ENCODE measurements around the gene EMILIN2. TPM values are rescaled to one million over a fixed set of nuclear protein-coding genes. Genes with fewer than 3 reads are reported as not detected.
"Not testable (repeated sequence)": the region's sequence is repeated elsewhere in the genome, so short reads cannot be mapped to it uniquely, and the experiment has no call there.

The EMILIN2 gene
- total RNA-seq, 4 donors from 2014 or later: 10.8 to 24.2 (median 16.7) TPM

- TF ChIP-seq CTCF (IDR thresholded peaks at IDR 0.05) (no peak), POLR2A (IDR thresholded peaks at IDR 0.05; ENCODE audit: low read depth) (no peak), EP300 (IDR thresholded peaks at IDR 0.05) (no peak), POLR2AphosphoS5 (IDR thresholded peaks at IDR 0.05) (no peak)
- Histone ChIP-seq H3K4me3 (no peak overlapping the region), H3K4me1 (peaks cover 22 to 56% (median 31%) of the 10 kb centered on the region in 4 donors), H3K27ac (replicated peaks in 1 of 4) (no peak overlapping the region), H3K9me3 (no peaks in the 10 kb centered on the region), H3K27me3 (peaks cover 0 to 30% (median 15%) of the 10 kb centered on the region in 4 donors), H3K36me3 (no peaks in the 10 kb centered on the region)
- intact Hi-C loops (cut with DNase I): no loop called here
- DNase-seq (ENCODE audit: extremely low spot score): no peak
- WGBS: 86% methylated on average over 8 of the region's 8 CpGs
Observed at GRCh38 chr18:2851771-2852170, 5.0 kb downstream of the EMILIN2 start.

GRCh38 chr18:2852460-2852859 is 5.7 kb downstream of the EMILIN2 start:
- DNase-seq (ENCODE audit: extremely low spot score); H3K36me3 ChIP-seq; intact Hi-C loops (cut with DNase I); H3K4me3 ChIP-seq; H3K9me3 ChIP-seq; H3K27ac ChIP-seq (replicated peaks in 1 of 4): not testable (repeated sequence)
- 93% methylated on average over 12 of the region's 12 CpGs for WGBS
- Histone ChIP-seq H3K27me3 (peaks cover 0 to 23% (median 12%) of the 10 kb centered on the region in 4 donors), H3K4me1 (peaks cover 18 to 53% (median 27%) of the 10 kb centered on the region in 4 donors)

GRCh38 chr18:2853173-2853925 is 6.5 kb downstream of the EMILIN2 start:
- H3K4me3 ChIP-seq: no peak overlapping the region
- TF ChIP-seq POLR2AphosphoS5 (IDR thresholded peaks at IDR 0.05) (no peak), EP300 (IDR thresholded peaks at IDR 0.05) (no peak), CTCF (IDR thresholded peaks at IDR 0.05) (no peak), POLR2A (IDR thresholded peaks at IDR 0.05; ENCODE audit: low read depth) (no peak)
- no peaks in the 10 kb centered on the region for H3K36me3 ChIP-seq
- H3K27me3 ChIP-seq: peaks cover 0 to 14% (median 5%) of the 10 kb centered on the region in 4 donors
- H3K4me1 ChIP-seq: peaks cover 12 to 49% (median 22%) of the 10 kb centered on the region in 4 donors
- 96% methylated on average over 18 of the region's 18 CpGs for WGBS
- no peak overlapping the region for H3K27ac ChIP-seq (replicated peaks in 1 of 4)
- intact Hi-C loops (cut with DNase I): no loop called here
- H3K9me3 ChIP-seq: no peaks in the 10 kb centered on the region
- no peak for DNase-seq (ENCODE audit: extremely low spot score)

- 71% methylated on average over 7 of the region's 7 CpGs for WGBS
- intact Hi-C loops (cut with DNase I): no loop called here
- no peak overlapping the region for H3K4me3 ChIP-seq
- no peaks in the 10 kb centered on the region for H3K36me3 ChIP-seq
- no peak for DNase-seq (ENCODE audit: extremely low spot score)
- H3K4me1 ChIP-seq: peaks cover 8 to 41% (median 22%) of the 10 kb centered on the region in 4 donors
- H3K27me3 ChIP-seq: peaks cover 0 to 8% (median under 1%) of the 10 kb centered on the region in 4 donors
- no peaks in the 10 kb centered on the region for H3K9me3 ChIP-seq
- TF ChIP-seq POLR2A (IDR thresholded peaks at IDR 0.05; ENCODE audit: low read depth) (no peak), EP300 (IDR thresholded peaks at IDR 0.05) (no peak), CTCF (IDR thresholded peaks at IDR 0.05) (no peak), POLR2AphosphoS5 (IDR thresholded peaks at IDR 0.05) (no peak)
- peak overlapping the region in 3 of 4 donors; percentile 2 to 28 (median 19) for H3K27ac ChIP-seq (replicated peaks in 1 of 4)
Observed at GRCh38 chr18:2853926-2854664, 7.3 kb downstream of the EMILIN2 start.

- Histone ChIP-seq H3K27ac (replicated peaks in 1 of 4) (peak overlapping the region; percentile 2 to 28 (median 12)), H3K4me3 (no peak overlapping the region), H3K36me3 (no peaks in the 10 kb centered on the region), H3K4me1 (peaks cover 8 to 40% (median 22%) of the 10 kb centered on the region in 4 donors), H3K27me3 (peaks cover 0 to 6% (median 0%) of the 10 kb centered on the region in 4 donors), H3K9me3 (peaks cover 0 to 7% (median 3%) of the 10 kb centered on the region in 4 donors)
- no peak for DNase-seq (ENCODE audit: extremely low spot score)
- 47% methylated on average over 6 of the region's 6 CpGs for WGBS
- TF ChIP-seq EP300 (IDR thresholded peaks at IDR 0.05) (no peak), CTCF (IDR thresholded peaks at IDR 0.05) (no peak), POLR2AphosphoS5 (IDR thresholded peaks at IDR 0.05) (no peak), POLR2A (IDR thresholded peaks at IDR 0.05; ENCODE audit: low read depth) (no peak)
- intact Hi-C loops (cut with DNase I): no loop called here
Observed at GRCh38 chr18:2854875-2855274, 8.1 kb downstream of the EMILIN2 start.
